Epithelial cell of esophagus (primary cell): ENCODE data around the gene SSBP3.

Source experiments
- DNase-seq: peaks from one replicate; pipeline ENCODE4 v3.0.0; 2010; ENCODE audit warnings: low read depth
- H3K4me3 ChIP-seq: 2 replicates; pipeline ENCODE4 v1.5.1; 2011; ENCODE audit warnings: mild to moderate bottlenecking, low read length, control low read depth
- CTCF ChIP-seq: IDR thresholded peaks from 2 replicates; pipeline ENCODE4 v1.5.1; 2011; ENCODE audit warnings: low read depth, mild to moderate bottlenecking, low read length, control low read depth, inconsistent platforms; ENCODE audit not compliant: insufficient read depth; ENCODE audit errors: missing control alignments

SSBP3 gene

GRCh38 chr1:54360165-54361005 lies 45.8 kb downstream of the SSBP3 start:
- no peak overlapping the region for H3K4me3 ChIP-seq
- no peak for TF ChIP-seq CTCF

GRCh38 chr1:54359393-54360162 lies 46.6 kb downstream of the SSBP3 start:
- no peak overlapping the region for H3K4me3 ChIP-seq
- no peak for DNase-seq
- TF ChIP-seq CTCF: no peak

More at GRCh38 chr1:54360165-54361005, 45.8 kb downstream of the SSBP3 start:
- no peak for DNase-seq

- no peak for DNase-seq
- H3K4me3 ChIP-seq: no peak overlapping the region
- TF ChIP-seq CTCF: no peak
Observed at GRCh38 chr1:54358503-54359168, 47.6 kb downstream of the SSBP3 start.

- DNase-seq: no peak
- no peak overlapping the region for H3K4me3 ChIP-seq
- no peak for TF ChIP-seq CTCF
Observed at GRCh38 chr1:54357967-54358366, 48.2 kb downstream of the SSBP3 start.

GRCh38 chr1:54356680-54357147 lies 49.5 kb downstream of the SSBP3 start:
- no peak for TF ChIP-seq CTCF
- no peak overlapping the region for H3K4me3 ChIP-seq
- no peak for DNase-seq

- DNase-seq: no peak
- H3K4me3 ChIP-seq: no peak overlapping the region
- no peak for TF ChIP-seq CTCF
Observed at GRCh38 chr1:54355931-54356679, 50.1 kb downstream of the SSBP3 start.
